ENCODE data around the gene CLP1.
"Not testable (repeated sequence)": the region's sequence is repeated elsewhere in the genome, so short reads cannot be mapped to it uniquely, and the experiment has no call there.

The CLP1 gene

DNA sequence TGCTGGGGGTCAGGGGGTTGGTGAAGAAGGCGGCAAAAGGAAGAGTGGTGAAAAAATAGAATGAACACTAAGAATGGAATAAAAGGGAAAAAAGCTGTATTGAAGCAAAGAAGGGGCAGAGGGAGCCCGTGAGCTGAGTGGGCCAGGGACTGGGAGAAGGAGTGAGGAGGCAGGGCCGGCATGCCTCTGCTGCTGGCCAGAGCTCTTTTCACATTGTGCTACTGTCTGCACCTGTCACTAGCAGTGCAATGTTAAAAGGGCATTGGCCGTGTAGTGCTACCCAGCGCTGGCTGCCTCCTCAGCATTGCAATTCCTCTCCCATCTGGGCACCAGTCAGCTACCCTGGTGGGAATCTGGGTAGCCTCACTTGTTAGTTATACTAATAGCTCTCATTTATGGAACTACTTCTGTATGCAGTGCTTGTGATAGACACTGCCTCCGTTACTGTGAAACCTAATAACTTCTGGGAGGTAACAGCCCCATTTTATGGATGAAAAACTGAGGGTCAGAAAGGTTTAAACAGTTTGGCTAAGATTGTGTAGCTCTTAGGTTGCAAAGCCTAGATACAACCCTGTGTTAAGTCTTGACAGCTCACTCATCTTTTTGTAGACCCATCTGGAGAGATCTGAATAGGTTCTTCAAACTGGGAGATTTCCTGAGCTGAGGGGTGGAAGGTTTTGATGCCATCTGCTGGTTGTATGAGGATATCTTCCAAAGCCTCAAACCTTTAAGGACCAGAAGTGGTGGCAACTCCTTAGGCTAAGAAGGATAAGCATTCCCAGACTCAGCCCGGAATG lies 16.4 kb upstream of the CLP1 start:
- DNase-seq, result peak; percentile 64

DNA sequence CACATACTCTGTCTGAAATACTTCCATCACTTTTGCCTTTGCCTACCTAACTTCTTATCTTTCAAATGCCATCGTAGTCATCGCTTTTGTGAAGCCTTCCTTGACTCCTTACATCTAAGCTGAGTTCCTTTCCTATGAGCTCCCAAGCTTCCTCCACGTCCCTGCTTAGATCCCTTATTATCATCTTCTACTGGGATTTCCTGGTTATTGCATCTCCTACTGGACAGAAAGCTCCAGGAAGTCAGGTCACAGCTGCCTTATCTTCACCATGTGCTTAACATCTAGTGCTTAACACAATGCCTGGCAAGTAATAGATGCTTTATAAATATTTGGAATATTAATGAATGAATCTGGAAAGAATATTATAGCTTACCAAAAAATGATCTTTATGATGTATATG lies 13.8 kb upstream of the CLP1 start:
- peak; percentile 30 for DNase-seq

DNA sequence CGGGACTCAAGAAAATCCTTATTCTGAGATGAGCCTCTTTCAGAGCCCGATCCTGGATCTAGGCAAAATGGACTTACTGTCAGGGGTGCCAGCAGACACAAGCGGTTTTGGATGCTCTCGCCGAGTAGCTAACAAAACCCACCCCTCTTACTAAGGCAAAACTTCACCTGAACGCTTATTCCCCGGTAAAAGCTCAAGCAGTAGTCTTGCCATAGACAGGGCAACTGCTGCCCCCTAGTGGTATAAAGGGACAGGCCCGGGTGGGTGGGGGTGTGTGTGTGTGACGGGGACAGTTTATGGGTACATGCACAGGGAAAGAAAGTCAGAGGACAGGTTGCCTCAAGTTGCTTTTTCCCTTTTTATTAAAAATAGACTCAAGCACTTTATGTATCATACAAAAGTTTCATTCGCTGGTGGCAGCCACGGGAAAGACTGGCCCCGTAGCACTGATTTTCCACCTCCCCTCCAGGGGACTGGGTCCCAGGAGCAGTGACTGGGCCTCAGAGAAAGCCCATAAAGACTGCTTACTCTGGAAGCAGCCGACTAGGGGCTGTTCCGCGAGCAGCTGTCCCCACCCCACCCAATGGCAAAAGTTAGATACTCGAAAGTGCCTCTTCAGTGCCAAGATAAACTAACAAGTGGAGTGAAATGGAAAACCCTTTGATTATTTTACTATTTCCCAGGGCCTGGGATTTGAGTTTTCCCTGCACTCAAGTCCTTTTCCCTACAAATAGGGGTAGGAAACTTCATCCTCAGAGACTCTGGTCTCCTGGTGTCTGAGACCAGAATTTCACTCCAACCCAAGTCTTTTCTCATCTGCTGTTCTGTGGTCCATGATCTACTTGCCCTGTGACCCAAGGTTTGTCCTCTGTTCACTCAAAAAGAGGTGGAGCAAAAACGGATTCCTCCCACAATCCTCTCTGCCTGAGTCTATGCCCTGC lies 12.5 kb upstream of the CLP1 start:
- peak; percentile 56 for DNase-seq

DNA sequence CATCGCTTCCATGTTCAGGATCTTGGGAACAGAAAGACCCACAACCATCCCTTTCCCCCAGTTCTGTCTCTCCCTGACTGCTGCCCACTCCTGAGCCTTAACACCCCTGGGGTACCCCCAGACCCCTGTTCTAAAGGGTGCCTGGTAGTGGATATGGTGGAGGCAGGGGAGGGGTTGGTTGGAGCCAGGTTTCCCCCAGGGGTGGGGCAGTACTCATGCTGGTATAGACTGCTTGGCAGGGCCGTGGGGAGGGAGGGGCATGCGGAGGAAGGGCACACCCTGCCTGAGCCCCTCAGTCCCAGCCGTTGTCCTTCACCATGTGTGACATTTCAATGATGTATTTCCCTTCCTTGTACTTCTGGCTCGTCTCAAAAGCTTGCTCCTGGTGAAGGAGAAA lies 11.9 kb upstream of the CLP1 start:
- no peak for DNase-seq

DNA sequence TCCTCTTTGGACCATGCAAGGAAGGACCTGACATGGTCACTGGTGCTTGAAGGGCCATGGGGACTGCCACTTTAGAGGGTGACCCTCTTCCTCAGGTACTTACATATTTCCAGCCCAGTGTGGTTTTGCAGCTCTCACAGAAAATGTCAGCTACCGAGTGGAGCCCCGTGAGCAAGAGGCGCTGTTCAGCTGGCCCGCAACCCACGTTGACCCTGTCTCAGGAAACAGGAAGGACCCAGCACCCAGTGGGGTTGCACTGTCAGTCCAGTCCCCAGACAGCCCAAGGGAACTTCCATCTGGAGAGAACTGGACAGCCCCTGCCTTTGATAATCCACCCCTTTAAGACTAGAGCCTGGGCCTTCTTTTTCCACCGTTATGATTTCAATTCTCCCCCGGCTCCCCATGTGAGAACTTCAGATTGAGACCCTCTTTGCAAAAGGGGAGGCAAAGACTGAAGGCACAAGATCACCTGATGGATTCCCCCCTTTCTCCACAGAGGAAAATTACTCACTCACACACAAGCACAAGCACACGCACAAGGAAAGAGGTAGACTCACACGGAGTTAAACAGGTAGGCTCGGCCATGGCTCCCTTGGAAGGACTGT lies 11.3 kb upstream of the CLP1 start:
- DNase-seq, result no peak

DNA sequence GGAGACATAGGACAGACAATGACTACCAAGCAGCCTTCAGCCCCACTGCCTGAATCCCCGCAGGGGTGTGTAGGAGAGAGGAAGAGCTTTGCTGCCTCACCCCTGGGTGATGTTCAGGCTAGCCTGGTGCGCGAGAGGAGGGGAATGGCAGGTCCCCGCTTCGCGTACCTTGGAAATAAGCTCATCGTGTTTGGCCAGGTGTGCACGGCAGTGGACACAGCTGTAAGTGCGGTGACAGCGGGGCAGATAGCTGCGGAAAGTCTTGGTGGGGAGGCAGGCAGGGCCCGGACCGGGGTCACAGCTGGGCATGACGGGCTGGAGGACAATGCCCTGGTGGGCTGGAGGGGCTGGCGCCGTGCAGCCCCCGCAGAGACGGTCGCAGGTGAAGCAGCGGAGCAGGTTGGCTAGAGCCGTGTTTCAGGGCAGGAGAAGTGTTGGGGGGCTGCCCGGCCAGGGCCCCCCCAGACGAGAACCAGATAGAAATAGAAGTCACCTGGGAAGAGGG lies 10.7 kb upstream of the CLP1 start:
- no peak for DNase-seq

DNA sequence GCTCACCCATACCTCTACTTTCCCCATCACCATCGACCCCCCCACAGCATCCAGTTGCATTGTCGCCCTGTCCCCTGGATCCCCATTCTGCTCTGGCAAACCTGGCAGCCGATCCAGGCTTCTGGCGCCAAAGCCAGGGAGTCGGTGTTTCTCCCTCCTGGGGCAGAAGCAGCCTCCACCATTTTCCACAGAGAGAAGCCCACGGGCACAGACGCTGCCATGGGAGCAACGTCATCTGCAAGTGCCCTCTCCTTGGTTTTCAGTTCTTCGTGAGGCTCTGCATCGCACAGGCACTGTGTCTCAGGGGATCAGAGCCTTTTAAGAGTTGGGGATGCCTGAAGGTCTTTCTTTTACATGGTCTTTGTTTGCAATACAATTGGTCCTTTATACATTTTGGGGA lies 10.2 kb upstream of the CLP1 start:
- DNase-seq, result no peak

DNA sequence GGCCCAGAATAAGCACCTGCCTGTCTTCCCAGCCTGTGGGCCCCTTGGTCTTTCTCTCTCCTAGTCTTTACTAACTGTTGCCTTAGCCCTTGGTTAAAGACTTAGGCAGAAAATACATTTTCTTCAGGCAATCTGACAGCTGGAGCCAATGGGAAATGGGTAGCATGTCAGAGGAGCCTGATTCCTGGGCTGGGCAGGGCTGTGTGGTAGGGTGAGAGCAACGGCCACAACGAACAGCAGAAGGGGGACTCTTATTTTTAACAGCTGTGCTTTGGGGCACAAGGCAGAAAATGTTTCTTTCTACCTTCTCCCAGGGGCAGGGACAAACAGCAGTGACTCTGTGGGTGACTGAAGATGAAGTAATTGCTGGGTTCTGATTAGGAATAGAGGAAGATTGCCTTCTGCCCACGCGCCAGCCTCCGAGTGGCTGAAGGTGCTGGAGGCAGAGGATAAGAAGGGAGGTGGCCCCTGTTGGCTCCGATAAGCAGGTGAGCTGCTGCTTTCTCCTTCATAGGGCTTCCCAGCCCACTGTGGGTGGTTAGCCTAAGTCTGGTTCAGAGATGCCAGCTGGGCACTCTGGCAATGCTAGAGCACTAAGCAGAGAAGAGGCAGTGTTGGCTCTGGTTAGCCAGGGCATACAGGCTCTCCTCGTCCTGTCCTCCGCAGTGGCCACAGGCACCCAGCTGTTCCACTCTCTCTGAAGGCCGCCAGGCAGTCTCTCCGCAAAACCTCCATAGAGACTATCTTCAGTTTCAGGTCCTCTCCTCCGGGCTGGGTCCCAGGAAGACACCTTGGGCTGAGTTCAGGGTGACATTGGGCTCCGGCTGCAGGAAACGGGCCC lies 9.4 kb upstream of the CLP1 start:
- no peak for DNase-seq

DNA sequence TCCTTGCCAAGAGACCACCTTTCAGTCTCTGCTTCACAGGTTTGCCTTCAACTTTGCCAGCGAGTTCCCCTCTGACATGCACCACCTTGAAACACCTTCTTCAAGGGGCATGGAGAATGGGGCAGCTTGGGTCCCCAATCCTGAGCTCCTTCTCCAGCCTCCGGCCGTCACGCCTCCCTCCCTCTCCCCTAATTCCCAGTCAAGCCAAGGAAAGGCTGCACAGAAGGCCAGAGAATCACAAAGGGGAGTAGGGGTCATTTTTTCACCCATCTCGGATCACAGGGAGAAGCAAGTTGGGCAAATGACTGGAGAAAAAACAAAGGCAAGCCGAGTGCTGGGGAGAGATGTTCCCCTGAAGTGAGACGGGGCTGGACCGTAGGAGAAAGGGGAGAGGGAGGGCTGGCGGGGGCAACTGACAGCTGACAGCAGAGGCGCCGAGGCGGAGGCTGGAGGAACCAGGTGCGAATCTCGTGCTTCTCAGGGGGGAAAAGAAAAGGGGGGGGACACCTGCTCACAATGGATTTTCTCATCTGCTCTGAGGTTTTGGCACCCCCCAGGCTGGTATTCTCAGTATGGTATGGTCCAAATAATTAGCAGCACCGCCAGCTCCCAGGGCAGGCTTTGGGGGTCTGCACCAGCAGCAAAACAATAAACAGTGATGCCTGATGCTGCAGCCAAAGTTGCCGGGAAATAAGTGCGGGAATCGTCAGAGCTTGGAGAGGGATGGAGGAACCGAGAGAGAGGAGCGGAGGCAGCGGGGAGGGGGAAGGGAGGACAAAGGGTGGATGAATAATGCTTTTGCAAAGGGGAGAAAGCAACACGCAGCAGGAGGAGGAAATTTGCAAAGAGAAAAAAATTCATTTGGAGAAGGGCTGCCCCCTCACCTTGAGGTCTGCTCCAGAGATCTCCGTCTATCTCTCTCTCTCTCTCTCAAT lies 8.5 kb upstream of the CLP1 start:
- peak; percentile 31 for DNase-seq

DNA sequence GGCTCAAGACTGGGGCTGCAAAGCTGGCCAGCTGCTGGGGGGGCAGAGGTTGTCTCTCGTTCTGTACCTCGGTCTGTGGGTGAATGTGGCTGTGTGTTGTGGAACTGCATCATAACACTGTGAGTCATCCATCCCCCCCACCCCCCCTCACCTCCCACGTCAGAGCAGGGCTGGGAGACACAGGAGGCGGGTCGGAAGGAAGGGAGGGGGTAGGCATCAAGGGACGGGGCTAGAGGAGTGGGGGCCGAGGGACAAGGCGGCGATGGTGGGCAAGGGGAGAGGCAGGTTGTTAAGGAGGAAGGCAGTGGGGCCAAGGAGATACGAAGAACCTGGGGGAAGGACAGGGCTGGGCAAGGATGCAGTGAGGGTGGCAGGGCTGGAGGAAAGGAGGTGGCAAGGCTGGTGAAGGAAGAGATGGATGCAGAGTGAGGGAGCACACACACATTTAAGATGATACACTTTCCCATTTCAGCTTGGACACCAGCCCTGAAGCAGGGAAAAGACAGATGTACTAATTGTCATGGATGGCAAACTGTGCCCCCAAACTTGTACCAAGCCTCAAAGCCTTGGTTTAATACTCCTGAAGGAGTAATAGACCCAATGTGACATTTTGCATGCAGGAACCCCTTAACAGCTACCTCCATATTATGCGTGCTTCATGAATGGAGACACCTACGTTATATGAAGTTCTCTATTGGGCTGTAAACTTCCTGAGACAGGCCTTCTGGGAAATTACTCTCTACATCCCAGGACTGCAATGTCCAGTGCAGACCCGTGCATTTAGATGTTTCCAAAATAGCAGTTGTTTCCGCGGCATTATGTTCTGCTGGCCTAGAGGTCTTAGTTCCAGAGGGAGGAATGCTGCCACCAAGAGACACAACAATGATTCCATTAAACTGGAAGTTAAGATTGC lies 7.5 kb upstream of the CLP1 start, which contains the start of gene YPEL4:
Gene YPEL4 (minus strand): TSS at position 87 of the 913 bp plus-strand sequence. CDS start 2,805 bp downstream, outside the sequence.
- peak; percentile 68 for DNase-seq

DNA sequence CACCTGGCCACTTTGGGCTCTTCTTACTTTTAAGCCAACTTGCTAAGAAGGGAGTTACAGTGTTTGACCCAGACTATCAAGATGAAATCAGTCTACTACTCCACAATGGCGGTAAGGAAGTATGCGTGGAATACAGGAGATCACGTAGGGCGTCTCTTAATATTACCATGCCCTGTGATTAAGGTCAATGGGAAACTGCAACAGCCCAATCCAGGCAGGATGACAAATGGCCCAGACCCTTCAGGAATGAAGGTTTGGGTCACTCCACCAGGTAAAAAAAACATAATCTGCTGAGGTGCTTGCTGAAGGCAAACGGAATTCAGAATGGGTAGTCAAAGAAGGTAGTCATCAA lies 6.8 kb upstream of the CLP1 start:
- no peak for DNase-seq

DNA sequence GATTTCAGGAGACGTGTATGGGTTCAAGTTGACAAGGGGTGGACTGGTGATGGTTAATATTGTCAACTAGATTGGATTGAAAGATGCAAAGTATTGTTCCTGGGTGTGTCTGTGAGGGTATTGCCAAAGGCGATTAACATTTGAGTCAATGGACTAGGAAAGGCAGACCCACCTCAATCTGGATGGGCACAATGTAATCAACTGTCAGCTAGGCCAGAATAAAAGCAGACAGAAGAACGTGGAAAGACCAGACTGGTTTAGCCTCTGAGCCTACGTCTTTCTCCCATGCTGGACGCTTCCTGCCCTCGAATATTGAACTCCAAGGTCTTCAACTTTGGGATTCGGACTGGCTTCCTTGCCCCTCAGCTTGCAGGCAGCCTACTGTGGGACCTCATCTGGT lies 6.2 kb upstream of the CLP1 start:
- no peak for DNase-seq

DNA sequence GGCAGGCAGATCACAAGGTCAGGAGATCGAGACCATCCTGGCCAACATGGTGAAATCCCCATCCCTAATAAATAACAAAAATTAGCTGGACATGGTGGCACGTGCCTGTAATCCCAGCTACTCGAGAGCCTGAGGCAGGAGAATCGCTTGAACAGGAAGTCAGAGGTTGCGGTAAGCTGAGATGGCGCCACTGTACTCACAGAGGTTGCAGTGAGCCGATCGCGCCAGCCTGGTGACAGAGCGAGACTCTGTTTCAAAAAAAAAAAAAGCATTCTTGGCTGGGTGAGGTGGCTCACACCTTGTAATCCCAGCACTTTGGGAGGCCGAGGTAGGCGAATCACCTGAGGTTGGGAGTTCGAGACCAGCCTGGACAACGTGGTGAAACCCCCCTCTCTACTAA lies 5.3 kb upstream of the CLP1 start:
- DNase-seq, result not testable (repeated sequence)

DNA sequence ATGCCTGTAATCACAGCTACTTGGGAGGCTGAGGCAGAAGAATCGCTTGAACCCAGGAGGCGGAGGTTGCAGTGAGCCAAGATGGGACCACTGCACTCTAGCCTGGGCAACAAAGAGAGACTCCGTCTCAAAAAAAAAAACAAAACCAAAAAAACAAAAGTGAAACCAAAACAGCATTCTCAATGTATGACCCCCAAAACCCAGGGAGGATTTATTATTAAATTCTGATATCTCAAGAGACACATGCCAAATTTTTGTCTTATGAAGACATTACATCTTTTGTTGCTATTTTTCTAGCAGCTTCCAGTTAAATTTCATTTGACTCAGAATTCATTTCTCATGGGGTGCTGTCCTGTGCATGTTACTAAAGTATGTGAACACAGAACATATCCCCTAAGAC lies 4.9 kb upstream of the CLP1 start:
- DNase-seq, result no peak

DNA sequence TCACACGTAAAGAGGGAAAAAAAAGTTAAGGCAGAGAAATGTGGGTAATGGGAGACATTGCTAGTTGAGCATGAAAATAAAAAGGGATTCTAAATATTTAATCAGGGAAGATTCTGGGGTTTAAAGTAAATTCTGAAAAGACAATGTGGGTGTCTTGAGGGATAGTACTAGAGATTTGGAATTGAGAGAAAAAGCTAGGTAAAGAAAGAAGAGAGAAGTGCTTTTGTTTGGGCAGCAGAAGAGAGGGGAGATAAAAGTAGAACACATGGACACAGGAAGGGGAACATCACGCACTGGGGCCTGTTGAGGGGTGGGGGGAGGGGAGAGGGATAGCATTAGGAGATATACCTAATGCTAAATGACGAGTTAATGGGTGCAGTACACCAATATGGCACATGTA lies 4.4 kb upstream of the CLP1 start:
- no peak for DNase-seq

DNA sequence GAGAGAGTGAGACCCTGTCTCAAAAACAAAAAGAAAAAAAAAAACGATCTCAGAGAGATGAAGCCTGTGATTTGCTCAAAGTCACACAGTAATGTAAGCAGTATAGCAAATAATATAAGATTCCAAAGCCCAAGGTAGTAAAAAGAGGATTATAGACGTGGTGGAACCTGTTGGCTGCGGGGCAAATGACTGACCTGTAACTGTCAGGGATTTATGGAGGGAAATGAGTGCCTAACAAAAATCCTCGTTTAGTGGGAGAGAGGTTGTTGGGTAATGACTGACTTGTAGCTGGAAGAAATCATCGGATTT lies 723 bp upstream of the CLP1 start:
- no peak for DNase-seq

DNA sequence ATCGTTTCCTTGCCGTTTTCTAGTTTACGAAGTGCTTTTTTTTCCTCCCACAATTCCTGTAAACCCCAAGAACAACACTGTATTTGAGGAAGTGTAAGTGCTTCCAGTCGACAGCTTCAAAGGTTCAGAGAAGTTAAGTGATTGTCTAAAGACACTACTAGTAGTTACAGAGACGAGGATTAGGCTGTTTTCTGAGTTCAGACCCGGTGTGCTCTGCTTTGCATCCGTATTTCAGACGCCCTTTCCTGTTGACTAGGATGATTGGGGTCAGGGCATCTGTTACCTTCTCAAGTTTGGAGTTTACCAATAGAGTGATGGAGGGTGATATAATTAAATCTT lies 430 bp downstream of the CLP1 start:
- no peak for DNase-seq

DNA sequence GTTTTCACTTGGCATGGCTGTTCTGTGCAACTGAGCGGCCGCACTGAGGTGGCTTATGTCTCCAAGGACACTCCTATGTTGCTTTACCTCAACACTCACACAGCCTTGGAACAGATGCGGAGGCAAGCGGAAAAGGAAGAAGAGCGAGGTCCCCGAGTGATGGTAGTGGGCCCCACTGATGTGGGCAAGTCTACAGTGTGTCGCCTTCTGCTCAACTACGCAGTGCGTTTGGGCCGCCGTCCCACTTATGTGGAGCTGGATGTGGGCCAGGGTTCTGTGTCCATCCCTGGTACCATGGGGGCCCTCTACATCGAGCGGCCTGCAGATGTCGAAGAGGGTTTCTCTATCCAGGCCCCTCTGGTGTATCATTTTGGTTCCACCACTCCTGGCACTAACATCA lies 2.1 kb downstream of the CLP1 start:
- DNase-seq, result no peak

DNA sequence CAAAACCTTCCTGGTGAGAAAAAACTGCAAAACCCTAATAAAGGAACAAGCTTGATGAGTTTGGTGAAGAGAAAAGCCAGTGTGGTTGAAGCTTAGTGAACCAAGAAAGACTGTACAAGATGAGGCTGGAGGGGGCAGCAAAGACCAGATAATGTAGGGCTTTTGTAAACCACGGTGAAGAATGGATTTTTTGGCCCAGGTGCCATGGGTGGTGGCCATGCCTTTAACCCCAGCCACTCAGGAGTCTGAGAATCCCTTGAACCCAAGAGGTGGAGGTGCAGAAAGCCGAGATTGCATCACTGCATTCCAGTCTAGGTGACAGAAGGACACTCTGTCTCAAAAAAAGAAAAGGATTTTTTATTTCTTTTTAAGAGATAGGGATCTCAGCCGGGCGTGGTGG lies 5.3 kb downstream of the CLP1 start:
- no peak for DNase-seq

DNA sequence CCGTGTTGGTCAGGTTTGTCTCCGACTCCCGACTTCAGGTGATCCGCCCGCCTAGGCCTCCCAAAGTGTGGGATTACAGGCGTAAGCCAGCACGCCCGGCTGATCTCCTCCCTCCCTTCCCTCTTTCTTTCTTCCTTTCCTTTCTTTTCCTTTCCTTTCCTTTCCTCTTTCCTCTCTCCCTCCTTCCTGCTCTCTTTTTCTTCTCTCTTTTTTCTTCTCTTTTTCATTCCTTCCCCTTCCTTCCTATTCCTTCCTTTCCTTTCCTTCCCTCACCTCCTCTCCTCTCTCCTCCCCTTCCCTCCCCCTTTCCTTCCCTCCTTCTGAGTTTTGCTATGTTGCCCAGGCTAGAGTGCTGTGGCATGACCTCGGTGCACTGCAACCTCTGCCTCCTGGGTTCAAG lies 6.4 kb downstream of the CLP1 start:
- no peak for DNase-seq

Data from HCEC 1CT (cell line).